Measurements from ENCODE around the gene UPP1. TPM values are rescaled to one million over a fixed set of nuclear protein-coding genes. Genes with fewer than 3 reads are reported as not detected.
A peak's percentile ranks its signal among the peaks of the same experiment; 100 is the strongest.

The UPP1 gene
- total RNA-seq (66.6 TPM), polyA plus RNA-seq (100 to 1,000 TPM in 3 of 4 donors, 10 to 100 TPM in 1; 98.1 to 123 (median 110) TPM)

DNA sequence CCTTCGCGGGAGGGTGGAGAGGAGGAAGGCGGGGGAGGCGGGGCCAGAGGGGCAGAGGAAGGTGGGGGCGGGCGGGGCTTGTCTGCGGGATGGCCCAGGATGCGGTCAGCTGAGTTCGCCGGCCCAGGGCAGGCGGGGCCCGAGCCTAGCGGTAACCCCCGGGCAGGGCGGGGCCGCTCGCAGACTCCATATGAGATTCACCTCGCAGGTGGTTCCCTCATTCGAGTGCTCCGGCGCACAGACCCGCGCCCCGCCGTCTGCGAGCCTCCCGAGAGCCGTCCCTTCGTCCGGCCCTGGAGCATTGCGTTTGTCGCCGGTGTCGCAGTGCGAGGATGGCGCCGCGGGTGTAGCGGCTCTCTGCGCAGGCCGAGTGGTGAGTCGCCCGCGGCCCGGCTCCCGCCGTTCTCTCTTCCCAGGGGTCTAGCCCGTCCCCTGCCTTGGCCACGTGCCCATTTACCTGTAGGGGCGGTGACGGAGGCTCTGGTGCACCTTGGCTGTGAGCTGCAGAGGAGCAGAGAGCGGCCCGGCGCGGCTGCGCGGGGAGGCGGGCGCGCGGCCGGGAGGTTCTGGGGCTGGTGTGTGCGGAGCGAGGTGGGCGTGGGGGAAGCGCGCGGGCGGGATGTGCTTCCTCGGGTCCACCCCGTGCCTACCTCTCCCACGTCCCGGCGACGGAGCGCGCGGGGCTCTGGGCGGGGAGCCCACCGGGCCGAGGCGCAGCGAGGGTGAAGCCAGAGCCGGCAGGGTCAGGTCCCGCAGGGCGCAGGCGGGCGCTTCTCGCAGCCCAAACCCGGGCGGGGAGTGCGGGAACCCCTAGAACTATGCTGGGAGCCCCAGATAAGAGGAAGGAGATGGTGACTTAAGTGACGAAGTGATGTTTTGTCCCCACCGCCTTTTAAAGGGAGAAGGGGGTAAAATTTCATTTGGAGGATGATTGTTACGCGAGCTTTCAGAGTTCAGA is at the start of gene UPP1:
UPP1 (plus strand) TSS at position 220 of the 958 bp plus-strand sequence. CDS start 5,519 bp downstream, outside the sequence.
- H3K4me3 Mint-ChIP-seq = peak within 1 kb of the TSS; percentile 91 to 98 (median 94)
- H3K27ac Mint-ChIP-seq = peak within 1 kb of the TSS; percentile 77 to 96 (median 91)
- no peaks in the 10 kb centered on the region for H3K9me3 ChIP-seq (ENCODE audit: control insufficient read depth in 2 of 2, low read length in 2 of 2)
- ATAC-seq (ENCODE audit: low read depth in 2 of 2) = peak; percentile 79 to 83
- peaks cover 28 to 85% (median 64%) of the 10 kb centered on the region in 4 donors for H3K4me1 Mint-ChIP-seq
- H3K4me3 ChIP-seq (ENCODE audit: low read depth, low read length) = peak within 1 kb of the TSS; percentile 92
- peaks cover 28% of the 10 kb centered on the region for H3K36me3 Mint-ChIP-seq
- no peaks in the 10 kb centered on the region for H3K27me3 ChIP-seq (ENCODE audit: control insufficient read depth, insufficient read depth, low read length)
- H3K27ac ChIP-seq (ENCODE audit: insufficient read depth, low read length, poor library complexity, severe bottlenecking) = peak within 1 kb of the TSS; percentile 87
- peaks cover 31% of the 10 kb centered on the region for H3K36me3 ChIP-seq (ENCODE audit: control insufficient read depth, insufficient read depth, low read length)
- DNase-seq = peak; percentile 84 to 98 (median 88)
- peaks cover 0 to 1% (median 0%) of the 10 kb centered on the region in 7 donors for H3K9me3 Mint-ChIP-seq
- H3K4me1 ChIP-seq (ENCODE audit: control insufficient read depth, insufficient read depth, low read length, poor library complexity, severe bottlenecking) = peaks cover 77% of the 10 kb centered on the region
- H3K27me3 Mint-ChIP-seq = no peaks in the 10 kb centered on the region

- Histone ChIP-seq H3K9me3 (ENCODE audit: control insufficient read depth in 2 of 2, low read length in 2 of 2) (no peaks in the 10 kb centered on the region), H3K4me1 (ENCODE audit: control insufficient read depth, insufficient read depth, low read length, poor library complexity, severe bottlenecking) (peaks cover 1% of the 10 kb centered on the region), H3K4me3 (ENCODE audit: low read depth, low read length) (no peak overlapping the region), H3K27me3 (ENCODE audit: control insufficient read depth, insufficient read depth, low read length) (peaks cover 5% of the 10 kb centered on the region), H3K27ac (ENCODE audit: insufficient read depth, low read length, poor library complexity, severe bottlenecking) (no peak overlapping the region), H3K36me3 (ENCODE audit: control insufficient read depth, insufficient read depth, low read length) (no peaks in the 10 kb centered on the region)
- H3K27me3 Mint-ChIP-seq = peaks cover 18% of the 10 kb centered on the region
- H3K36me3 Mint-ChIP-seq = no peaks in the 10 kb centered on the region
- H3K4me3 Mint-ChIP-seq = no peak overlapping the region
- peaks cover 0 to 20% (median 4%) of the 10 kb centered on the region in 4 donors for H3K4me1 Mint-ChIP-seq
- H3K9me3 Mint-ChIP-seq = peaks cover 0 to 2% (median 0%) of the 10 kb centered on the region in 7 donors
- DNase-seq (no peak), ATAC-seq (ENCODE audit: low read depth in 2 of 2) (no peak)
- H3K27ac Mint-ChIP-seq = peak overlapping the region in 1 of 3 donors; percentile 29
These were observed 48.0 kb upstream of the UPP1 start for GRCh38 chr7:48040944-48041652.

GRCh38 chr7:48041653-48041970 is 47.5 kb upstream of the UPP1 start:
- Mint-ChIP-seq H3K27ac (peak overlapping the region in 1 of 3 donors; percentile 23), H3K4me3 (no peak overlapping the region), H3K9me3 (peaks cover 0 to 2% (median 0%) of the 10 kb centered on the region in 7 donors), H3K4me1 (peaks cover 3 to 23% (median 6%) of the 10 kb centered on the region in 4 donors), H3K27me3 (peaks cover 13% of the 10 kb centered on the region), H3K36me3 (no peaks in the 10 kb centered on the region)
- Histone ChIP-seq H3K4me1 (ENCODE audit: control insufficient read depth, insufficient read depth, low read length, poor library complexity, severe bottlenecking) (no peaks in the 10 kb centered on the region), H3K4me3 (ENCODE audit: low read depth, low read length) (no peak overlapping the region), H3K27me3 (ENCODE audit: control insufficient read depth, insufficient read depth, low read length) (peaks cover 5% of the 10 kb centered on the region), H3K9me3 (ENCODE audit: control insufficient read depth in 2 of 2, low read length in 2 of 2) (no peaks in the 10 kb centered on the region), H3K27ac (ENCODE audit: insufficient read depth, low read length, poor library complexity, severe bottlenecking) (no peak overlapping the region), H3K36me3 (ENCODE audit: control insufficient read depth, insufficient read depth, low read length) (no peaks in the 10 kb centered on the region)
- ATAC-seq (ENCODE audit: low read depth in 2 of 2) (no peak), DNase-seq (peak in 1 of 3 donors; percentile 8)

- Mint-ChIP-seq H3K9me3 (no peaks in the 10 kb centered on the region), H3K4me3 (no peak overlapping the region), H3K36me3 (no peaks in the 10 kb centered on the region), H3K4me1 (peaks cover 5 to 19% (median 7%) of the 10 kb centered on the region in 4 donors), H3K27me3 (peaks cover 7% of the 10 kb centered on the region), H3K27ac (no peak overlapping the region)
- Histone ChIP-seq H3K4me1 (ENCODE audit: control insufficient read depth, insufficient read depth, low read length, poor library complexity, severe bottlenecking) (no peaks in the 10 kb centered on the region), H3K9me3 (ENCODE audit: control insufficient read depth in 2 of 2, low read length in 2 of 2) (no peaks in the 10 kb centered on the region), H3K27ac (ENCODE audit: insufficient read depth, low read length, poor library complexity, severe bottlenecking) (no peak overlapping the region), H3K27me3 (ENCODE audit: control insufficient read depth, insufficient read depth, low read length) (peaks cover 3% of the 10 kb centered on the region), H3K36me3 (ENCODE audit: control insufficient read depth, insufficient read depth, low read length) (no peaks in the 10 kb centered on the region), H3K4me3 (ENCODE audit: low read depth, low read length) (no peak overlapping the region)
- DNase-seq (no peak), ATAC-seq (ENCODE audit: low read depth in 2 of 2) (no peak)
These were observed 46.8 kb upstream of the UPP1 start for GRCh38 chr7:48042216-48042615.

GRCh38 chr7:48042636-48043035 is 46.4 kb upstream of the UPP1 start:
- Histone ChIP-seq H3K36me3 (ENCODE audit: control insufficient read depth, insufficient read depth, low read length) (no peaks in the 10 kb centered on the region), H3K9me3 (ENCODE audit: control insufficient read depth in 2 of 2, low read length in 2 of 2) (no peaks in the 10 kb centered on the region), H3K4me3 (ENCODE audit: low read depth, low read length) (no peak overlapping the region), H3K27me3 (ENCODE audit: control insufficient read depth, insufficient read depth, low read length) (peaks cover 3% of the 10 kb centered on the region), H3K27ac (ENCODE audit: insufficient read depth, low read length, poor library complexity, severe bottlenecking) (no peak overlapping the region), H3K4me1 (ENCODE audit: control insufficient read depth, insufficient read depth, low read length, poor library complexity, severe bottlenecking) (no peaks in the 10 kb centered on the region)
- Mint-ChIP-seq H3K4me1 (peaks cover 5 to 19% (median 7%) of the 10 kb centered on the region in 4 donors), H3K27me3 (peaks cover 5% of the 10 kb centered on the region), H3K4me3 (no peak overlapping the region), H3K27ac (no peak overlapping the region), H3K9me3 (no peaks in the 10 kb centered on the region), H3K36me3 (no peaks in the 10 kb centered on the region)
- no peak for ATAC-seq (ENCODE audit: low read depth in 2 of 2)
- DNase-seq = no peak

DNA sequence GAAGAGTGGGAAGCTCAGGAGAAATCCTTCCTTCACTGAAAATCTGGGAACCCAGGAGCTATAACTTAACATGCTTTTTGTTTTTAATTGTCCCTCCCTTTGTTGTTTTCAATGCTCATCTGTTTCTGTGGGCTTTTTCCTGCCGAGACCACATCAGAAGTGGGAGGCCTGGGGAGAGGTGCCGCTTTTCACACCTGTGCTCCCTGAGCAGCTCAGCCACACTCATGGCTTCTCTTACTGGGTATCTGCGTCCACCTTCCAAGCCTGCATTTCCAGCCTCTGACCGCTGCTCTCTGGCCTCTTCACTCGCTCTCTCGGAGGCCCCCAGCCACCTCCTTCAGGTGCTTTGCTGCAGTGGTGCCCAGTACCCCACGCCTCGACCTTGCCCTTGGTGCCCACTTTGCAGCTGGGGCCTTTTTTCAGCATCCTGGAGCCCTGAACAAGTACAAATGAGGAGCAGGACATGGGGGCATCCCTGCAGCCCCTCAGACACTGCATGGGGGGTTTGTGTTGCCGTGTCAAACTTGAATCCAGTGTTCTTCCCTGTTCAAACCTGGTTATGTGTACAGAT is 43.8 kb upstream of the UPP1 start:
- H3K27ac Mint-ChIP-seq = peak overlapping the region in 2 of 3 donors; percentile 62 to 81
- no peaks in the 10 kb centered on the region for H3K36me3 ChIP-seq (ENCODE audit: control insufficient read depth, insufficient read depth, low read length)
- no peaks in the 10 kb centered on the region for H3K27me3 ChIP-seq (ENCODE audit: control insufficient read depth, insufficient read depth, low read length)
- no peaks in the 10 kb centered on the region for H3K36me3 Mint-ChIP-seq
- H3K27me3 Mint-ChIP-seq = no peaks in the 10 kb centered on the region
- ATAC-seq (ENCODE audit: low read depth in 2 of 2) (no peak), DNase-seq (no peak)
- H3K9me3 ChIP-seq (ENCODE audit: control insufficient read depth in 2 of 2, low read length in 2 of 2) = no peaks in the 10 kb centered on the region
- H3K9me3 Mint-ChIP-seq = no peaks in the 10 kb centered on the region
- no peak overlapping the region for H3K4me3 ChIP-seq (ENCODE audit: low read depth, low read length)
- peaks cover 5 to 24% (median 7%) of the 10 kb centered on the region in 4 donors for H3K4me1 Mint-ChIP-seq
- H3K4me3 Mint-ChIP-seq = no peak overlapping the region
- no peak overlapping the region for H3K27ac ChIP-seq (ENCODE audit: insufficient read depth, low read length, poor library complexity, severe bottlenecking)
- H3K4me1 ChIP-seq (ENCODE audit: control insufficient read depth, insufficient read depth, low read length, poor library complexity, severe bottlenecking) = no peaks in the 10 kb centered on the region

DNA sequence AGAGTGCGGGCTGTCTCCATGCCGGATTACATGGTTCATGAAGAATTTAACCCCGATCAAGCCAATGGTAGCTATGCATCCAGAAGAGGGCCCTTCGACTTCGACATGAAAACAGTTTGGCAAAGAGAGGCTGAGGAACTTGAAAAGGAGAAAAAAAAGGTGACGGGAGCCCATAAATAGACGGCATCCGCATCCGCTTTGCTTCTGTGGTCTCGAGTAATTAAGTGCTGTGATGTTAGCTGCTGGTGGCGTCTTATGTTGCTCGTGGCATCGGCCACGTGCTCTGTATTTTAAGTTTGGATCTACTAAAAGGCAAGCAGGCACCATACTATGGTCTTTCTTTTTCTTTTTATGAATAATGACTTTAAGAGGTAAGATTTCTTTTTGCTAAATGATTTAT is 42.6 kb upstream of the UPP1 start:
- peak in 2 of 3 donors; percentile 44 to 64 for DNase-seq
- H3K27me3 ChIP-seq (ENCODE audit: control insufficient read depth, insufficient read depth, low read length) = no peaks in the 10 kb centered on the region

More for the DNA sequence above, 42.6 kb upstream of the UPP1 start:
- no peaks in the 10 kb centered on the region for H3K36me3 Mint-ChIP-seq
- ATAC-seq (ENCODE audit: low read depth in 2 of 2) = peak; percentile 48 to 67
- peak overlapping the region in 2 of 3 donors; percentile 8 to 21 for H3K27ac Mint-ChIP-seq
- no peak overlapping the region for H3K4me3 ChIP-seq (ENCODE audit: low read depth, low read length)
- H3K9me3 Mint-ChIP-seq = no peaks in the 10 kb centered on the region
- H3K27me3 Mint-ChIP-seq = no peaks in the 10 kb centered on the region
- no peak overlapping the region for H3K27ac ChIP-seq (ENCODE audit: insufficient read depth, low read length, poor library complexity, severe bottlenecking)
- H3K36me3 ChIP-seq (ENCODE audit: control insufficient read depth, insufficient read depth, low read length) = no peaks in the 10 kb centered on the region
- no peaks in the 10 kb centered on the region for H3K4me1 ChIP-seq (ENCODE audit: control insufficient read depth, insufficient read depth, low read length, poor library complexity, severe bottlenecking)
- H3K4me1 Mint-ChIP-seq = peaks cover 5 to 25% (median 7%) of the 10 kb centered on the region in 4 donors
- no peak overlapping the region for H3K4me3 Mint-ChIP-seq
- no peaks in the 10 kb centered on the region for H3K9me3 ChIP-seq (ENCODE audit: control insufficient read depth in 2 of 2, low read length in 2 of 2)
